ENCODE results near the gene CNKSR2.

Gene CNKSR2

DNA sequence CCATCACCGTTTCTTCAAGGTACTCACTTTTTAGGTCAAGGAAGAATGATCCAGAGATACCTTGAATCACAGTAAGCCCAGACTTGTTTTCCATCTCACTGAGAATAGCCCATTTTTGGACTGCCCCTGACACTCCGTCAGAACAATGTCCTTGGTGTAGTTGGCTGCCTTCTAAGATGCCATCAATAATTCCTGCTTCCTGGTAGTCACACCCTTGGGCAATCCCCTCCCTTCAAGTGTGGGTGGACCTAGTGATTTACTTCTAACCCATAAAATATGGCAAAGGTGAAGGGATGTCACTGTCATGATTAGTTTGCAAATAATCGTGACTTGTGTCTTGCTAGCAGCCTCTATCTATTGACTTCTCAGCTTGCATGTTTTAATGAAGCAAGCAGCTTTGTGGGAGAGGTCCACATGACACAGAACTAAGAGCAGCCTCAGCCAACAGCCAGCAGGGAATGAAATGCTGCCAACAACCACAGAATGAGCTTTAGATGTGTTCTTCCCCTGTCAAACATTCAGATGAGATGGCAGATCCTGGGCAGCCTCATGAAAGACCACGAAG is 303.9 kb downstream of the CNKSR2 start:
- DNase-seq: no peak

DNA sequence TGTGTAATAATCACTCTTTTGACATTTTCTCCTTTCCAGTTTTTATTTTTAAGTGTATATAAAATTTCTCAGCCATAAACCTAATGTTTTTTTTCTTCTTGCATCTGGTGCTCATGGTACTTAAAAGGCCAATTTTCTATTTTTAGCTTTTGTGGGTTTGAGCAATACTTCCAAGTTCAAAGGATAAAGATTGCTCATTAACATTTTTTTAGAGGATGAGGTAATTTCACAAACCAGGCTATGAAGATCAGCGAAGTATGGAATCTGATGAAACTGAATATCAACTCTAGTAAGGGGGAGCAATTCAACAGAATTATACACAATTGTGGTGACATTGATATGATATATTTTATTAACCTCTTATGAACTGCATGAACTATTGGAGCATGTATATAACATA is 309.7 kb downstream of the CNKSR2 start:
- DNase-seq: no peak

DNA sequence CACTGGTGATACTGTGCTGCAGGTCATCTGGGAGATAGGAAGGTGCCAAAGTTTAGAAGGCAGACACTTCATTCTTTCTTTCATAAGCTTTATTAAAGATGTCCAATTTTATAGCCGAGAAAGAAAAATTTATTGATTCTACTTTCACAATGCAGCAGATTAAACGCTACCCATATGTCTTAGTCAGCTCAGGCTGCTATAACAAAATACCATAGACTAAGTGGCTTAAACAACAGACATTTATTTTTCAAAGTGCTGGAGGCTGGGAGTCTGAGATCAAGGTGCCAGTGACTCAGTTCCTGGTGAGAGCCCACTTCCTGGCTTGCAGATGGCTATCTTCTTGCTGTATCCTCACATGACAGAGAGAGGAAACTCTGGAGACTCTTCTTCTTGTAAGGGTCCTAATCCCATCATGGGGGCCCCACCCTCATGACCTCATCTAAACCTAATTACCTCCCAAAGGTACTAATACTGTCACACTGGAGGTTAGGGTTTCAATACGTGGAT is 317.3 kb downstream of the CNKSR2 start:
- DNase-seq: no peak

DNA sequence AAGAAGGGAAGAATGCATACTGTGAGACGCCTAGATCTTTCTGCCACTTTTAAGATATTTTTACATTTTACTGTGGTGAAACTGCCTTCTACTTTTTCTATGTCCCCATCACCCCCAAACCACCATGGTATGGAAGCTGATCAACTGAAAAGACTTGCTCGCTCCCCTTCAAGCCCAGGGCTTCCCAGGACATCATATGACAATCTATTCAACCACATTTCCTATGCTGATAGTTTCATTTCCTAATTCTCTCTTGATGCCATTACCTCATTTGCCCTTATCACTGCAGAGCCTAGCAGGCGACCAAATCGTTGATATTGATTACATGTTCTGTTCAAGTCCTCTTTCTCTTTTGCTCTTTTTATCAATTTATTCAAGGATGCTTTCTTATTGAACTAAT is 324.1 kb downstream of the CNKSR2 start:
- DNase-seq: no peak

DNA sequence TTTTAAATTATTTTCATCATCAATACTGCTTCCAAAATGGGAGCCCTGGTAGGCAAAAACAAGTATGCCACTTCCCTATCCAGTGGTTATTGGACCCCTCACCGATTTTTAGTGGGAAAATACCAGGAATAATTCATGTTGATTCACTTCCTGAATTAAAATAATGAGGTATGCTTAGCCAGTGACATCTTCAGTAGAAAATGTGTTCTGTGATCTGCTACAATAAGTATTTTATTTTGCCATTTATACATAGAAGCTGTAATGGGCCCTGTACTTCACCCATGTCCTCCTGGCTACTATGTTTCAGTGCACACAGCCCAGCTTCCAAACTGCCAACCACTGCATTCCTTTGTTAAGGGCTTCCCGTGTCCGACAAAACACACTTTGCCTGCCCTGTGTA is 324.9 kb downstream of the CNKSR2 start:
- DNase-seq: no peak

DNA sequence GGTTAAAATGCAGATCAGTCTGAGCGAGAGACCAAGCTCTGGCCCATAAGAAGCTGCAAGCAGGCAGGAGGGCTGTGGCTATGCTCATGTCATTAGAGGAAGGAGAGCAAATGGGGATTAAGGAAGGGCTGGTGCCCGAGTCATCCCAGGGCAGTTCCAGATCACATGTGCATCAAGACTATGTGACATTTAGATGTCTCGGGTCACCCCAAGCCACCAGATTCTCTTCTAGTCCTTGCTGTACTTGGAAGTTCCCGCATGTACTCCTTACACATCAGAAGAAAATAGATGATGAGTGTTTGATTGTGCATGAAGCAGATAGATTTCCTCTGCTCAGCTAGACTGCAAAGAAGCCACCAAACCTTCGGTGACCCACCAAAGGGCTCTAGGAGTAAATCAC is 326.1 kb downstream of the CNKSR2 start:
- DNase-seq: no peak

DNA sequence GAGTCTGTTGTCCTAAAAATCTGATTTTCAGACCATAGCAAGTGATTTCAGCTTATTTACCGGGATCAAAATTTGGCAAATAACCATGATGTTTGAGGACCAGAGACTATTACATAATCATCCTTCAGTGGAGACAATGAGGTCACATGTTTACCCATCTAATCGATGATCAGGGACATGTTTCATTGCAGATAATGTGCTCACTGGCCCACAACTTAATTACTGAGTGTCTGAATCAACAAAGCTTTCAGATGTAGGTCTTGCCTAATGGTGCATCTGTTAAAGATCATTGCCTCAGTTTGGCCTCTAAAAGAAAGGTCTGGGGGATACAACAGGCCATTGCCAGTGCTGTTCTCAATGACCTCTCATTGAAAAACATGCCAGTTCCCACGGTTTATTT is 326.7 kb downstream of the CNKSR2 start:
- DNase-seq: no peak

DNA sequence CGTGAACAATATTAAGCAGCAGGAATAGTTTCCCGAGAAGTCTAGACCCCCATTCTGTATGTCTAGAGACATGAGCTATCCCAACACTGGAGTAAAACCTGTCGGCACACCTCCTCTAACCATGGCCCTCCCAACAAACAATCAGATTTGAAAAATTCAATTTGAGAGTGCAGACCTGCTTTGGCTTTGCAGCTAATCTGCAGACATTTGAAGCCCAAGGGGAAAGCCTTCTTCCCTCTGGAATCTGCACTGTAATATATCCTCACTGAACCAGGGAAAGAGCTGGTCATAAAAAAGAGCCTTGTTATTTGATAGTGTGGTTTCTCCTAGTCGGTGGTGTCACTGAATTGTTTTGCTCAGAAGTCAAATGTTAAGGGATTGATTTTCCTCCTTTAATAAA is 328.5 kb downstream of the CNKSR2 start:
- DNase-seq: no peak

Data from activated CD8-positive, alpha-beta memory T cell treated with anti-CD3 and anti-CD28 coated beads for 24 hours (primary cell).